Measurements from ENCODE around the gene DMRT3.

DNA sequence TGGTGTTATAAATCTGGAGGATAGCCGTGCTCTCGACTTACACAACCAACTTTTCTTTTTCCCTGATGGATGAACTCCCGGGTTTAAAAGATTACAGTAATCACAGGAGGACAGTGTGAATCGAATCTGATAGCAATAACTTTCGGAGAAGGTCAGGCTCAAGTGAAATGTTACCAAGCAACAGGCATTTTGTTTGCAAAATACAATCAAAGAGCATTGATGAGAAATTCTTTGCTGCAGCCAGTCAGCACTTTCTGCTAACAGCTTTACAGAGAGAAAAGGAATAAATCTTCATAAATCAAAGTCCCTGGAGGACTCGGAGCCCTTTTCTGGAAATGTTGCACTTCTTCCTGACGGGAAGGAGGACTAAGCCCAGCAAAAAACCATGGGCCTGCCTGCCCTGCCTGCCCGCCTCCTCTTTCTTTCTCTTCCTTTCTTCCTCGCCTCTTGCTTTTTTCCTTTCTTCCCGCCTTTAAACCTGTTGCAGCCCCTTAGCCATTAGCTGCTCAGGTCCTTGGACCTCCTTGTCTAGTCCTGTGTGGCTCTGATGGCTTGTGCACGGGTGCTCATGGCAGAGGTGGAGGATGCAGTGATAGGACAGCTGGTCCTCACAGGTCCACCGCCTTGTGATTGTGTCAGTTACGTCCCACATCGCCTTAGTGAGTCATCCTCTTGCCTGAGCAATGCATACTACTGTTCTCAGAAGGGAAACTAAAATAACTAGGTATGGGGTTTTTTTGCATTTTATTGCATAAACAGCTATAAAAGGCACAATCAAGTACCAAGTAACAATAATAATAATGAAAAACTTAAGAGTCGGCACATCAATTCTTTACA is 6.2 kb downstream of the DMRT3 start:
- TF ChIP-seq, protein P1, sequence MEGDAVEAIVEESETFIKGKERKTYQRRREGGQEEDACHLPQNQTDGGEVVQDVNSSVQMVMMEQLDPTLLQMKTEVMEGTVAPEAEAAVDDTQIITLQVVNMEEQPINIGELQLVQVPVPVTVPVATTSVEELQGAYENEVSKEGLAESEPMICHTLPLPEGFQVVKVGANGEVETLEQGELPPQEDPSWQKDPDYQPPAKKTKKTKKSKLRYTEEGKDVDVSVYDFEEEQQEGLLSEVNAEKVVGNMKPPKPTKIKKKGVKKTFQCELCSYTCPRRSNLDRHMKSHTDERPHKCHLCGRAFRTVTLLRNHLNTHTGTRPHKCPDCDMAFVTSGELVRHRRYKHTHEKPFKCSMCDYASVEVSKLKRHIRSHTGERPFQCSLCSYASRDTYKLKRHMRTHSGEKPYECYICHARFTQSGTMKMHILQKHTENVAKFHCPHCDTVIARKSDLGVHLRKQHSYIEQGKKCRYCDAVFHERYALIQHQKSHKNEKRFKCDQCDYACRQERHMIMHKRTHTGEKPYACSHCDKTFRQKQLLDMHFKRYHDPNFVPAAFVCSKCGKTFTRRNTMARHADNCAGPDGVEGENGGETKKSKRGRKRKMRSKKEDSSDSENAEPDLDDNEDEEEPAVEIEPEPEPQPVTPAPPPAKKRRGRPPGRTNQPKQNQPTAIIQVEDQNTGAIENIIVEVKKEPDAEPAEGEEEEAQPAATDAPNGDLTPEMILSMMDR (tag by site-specific recombination; IDR thresholded peaks at IDR 0.05): no peak
- TF ChIP-seq ZNF398 (tag by site-specific recombination; IDR thresholded peaks at IDR 0.05) (no peak), REPIN1 (tag by site-specific recombination; IDR thresholded peaks at IDR 0.05; ENCODE audit: low read depth) (no peak), ZNF623 (tag by site-specific recombination; IDR thresholded peaks at IDR 0.05) (no peak), ZXDB (tag by site-specific recombination; IDR thresholded peaks at IDR 0.05) (no peak)
